ENCODE data around the gene DNAJB6. TPM values are rescaled to one million over a fixed set of nuclear protein-coding genes. Genes with fewer than 3 reads are reported as not detected.

Gene DNAJB6
- total and polyA plus RNA-seq, 12 donors: 38.4 to 195 (median 80.4) TPM

DNA sequence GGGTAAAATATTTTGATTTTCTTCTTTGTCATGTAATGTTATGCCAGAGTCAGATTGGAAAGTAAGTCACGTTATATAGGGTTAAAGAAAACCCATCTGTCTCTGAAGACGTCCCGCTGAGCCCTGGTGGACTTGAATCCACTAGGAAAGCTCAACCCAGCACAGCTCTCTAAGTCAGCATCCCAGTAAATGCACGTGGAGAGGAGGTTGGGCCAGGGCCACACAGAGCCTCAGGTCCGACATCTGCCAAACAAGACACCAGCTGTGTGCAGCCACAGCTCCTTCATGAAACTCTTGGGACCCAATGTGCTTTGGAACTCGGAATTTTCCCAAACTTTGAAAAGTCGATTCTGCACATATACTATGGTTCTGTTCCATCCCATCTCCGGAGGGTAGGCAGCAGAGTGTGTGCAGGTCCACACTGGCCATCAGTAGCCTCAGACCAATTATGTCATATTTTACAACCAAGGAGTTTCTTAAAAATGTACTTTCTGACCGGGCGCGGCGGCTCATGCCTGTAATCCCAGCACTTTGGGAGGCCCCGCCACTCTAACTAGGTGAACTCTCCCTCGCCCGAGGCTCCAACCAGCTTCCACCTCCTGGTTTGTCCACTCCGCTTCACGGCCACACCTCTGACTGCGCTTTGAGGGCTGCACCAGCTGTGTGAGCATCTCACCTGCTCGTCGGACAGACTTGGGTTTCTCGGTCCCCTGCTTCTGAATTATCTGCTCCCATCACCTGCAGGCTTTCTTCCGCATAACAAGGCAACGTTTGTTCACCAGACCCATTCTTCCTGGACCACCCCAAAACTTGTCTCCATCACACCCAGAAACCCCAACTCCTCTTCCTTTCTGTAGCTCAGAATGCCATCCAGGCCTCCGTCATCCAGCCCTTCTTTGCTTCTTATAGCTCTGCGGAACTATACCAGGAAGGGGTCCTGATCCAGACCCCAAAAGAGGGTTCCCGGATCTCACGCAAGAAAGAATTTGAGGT, 29.7 kb upstream of the DNAJB6 start:
- TF ChIP-seq, protein P1, sequence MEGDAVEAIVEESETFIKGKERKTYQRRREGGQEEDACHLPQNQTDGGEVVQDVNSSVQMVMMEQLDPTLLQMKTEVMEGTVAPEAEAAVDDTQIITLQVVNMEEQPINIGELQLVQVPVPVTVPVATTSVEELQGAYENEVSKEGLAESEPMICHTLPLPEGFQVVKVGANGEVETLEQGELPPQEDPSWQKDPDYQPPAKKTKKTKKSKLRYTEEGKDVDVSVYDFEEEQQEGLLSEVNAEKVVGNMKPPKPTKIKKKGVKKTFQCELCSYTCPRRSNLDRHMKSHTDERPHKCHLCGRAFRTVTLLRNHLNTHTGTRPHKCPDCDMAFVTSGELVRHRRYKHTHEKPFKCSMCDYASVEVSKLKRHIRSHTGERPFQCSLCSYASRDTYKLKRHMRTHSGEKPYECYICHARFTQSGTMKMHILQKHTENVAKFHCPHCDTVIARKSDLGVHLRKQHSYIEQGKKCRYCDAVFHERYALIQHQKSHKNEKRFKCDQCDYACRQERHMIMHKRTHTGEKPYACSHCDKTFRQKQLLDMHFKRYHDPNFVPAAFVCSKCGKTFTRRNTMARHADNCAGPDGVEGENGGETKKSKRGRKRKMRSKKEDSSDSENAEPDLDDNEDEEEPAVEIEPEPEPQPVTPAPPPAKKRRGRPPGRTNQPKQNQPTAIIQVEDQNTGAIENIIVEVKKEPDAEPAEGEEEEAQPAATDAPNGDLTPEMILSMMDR (IDR thresholded peaks at IDR 0.05): no peak
- no peak for TF ChIP-seq POLR2A (IDR thresholded peaks at IDR 0.05)
- Histone ChIP-seq H3K36me3 (replicated peaks in 1 of 2) (no peaks in the 10 kb centered on the region), H3K4me1 (replicated peaks in 1 of 2) (no peaks in the 10 kb centered on the region), H3K27me3 (no peaks in the 10 kb centered on the region), H3K4me3 (no peak overlapping the region), H3K9me3 (replicated peaks in 1 of 3) (no peaks in the 10 kb centered on the region), H3K27ac (no peak overlapping the region)
- WGBS, 4 donors: 82 to 86% (median 83%) methylated on average over 25 to 27 of the region's 27 CpGs
- DNase-seq: no peak
- intact Hi-C loops (cut with DNase I): no loop called here

DNA sequence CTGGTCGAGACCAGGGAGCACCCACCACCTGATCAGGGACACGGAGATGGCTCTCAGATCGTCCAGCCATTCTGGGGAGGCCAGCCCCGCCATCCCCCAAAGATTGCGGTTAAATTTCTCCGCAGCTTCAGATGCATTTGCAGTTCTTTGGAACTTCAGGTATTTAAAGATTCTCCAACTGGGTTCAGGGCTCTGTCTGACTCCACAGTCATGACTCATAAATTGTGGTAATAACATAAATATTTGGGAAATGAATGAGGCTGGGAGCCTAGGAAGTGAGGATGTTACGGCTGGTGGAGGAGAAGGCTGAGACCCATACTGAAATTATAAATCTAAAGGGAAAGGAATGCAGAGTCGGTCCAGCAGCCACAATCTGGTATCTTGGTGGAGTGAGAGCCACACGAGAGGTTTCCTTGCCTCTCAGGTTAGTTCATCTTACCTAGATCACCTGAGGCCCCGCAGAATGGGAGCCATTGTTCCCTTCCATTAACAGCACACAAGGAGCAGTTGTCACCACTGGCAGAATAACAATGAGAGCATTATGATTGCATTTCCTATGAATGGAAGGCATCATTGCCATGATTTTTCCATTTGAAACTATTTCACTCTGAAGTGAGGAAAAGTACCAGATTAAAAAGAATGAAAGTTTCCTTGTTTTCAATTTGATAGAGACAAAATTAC, 26.7 kb upstream of the DNAJB6 start:
- 68 to 74% (median 71%) methylated on average over 9 to 10 of the region's 10 CpGs for WGBS, 4 donors
- no peaks in the 10 kb centered on the region for H3K36me3 ChIP-seq (replicated peaks in 1 of 2)
- no peak overlapping the region for H3K27ac ChIP-seq
- H3K9me3 ChIP-seq (replicated peaks in 1 of 3): no peaks in the 10 kb centered on the region
- intact Hi-C loops (cut with DNase I): no loop called here
- no peak overlapping the region for H3K4me3 ChIP-seq
- no peaks in the 10 kb centered on the region for H3K27me3 ChIP-seq
- H3K4me1 ChIP-seq (replicated peaks in 1 of 2): no peaks in the 10 kb centered on the region
- TF ChIP-seq POLR2A (IDR thresholded peaks at IDR 0.05): no peak
- TF ChIP-seq, protein P1 (IDR thresholded peaks at IDR 0.05): no peak
- DNase-seq: no peak

DNA sequence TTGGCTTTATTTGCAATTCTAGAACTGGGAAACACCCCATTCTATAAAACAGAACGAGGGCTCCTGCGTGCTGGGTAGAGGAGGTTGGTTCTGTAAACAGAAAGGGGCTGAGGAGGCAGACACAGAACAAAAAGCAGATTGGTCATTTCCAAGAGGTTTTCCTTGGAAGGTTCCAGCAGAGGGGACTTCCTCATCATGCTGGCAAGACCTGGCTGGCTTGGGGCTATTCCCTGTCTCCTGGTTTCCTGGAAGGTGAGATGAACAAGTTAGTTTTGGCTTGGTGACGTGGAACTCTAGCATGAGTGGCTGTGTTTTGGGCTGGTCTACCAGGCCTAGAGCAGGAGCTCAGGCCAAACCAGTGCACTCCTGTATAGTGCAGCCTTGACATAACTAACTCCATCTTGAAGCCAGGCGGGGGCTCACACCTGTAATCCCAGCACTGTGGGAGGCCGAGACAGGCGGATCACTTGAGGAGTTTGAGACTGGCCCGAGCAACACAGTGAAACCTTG, 26.1 kb upstream of the DNAJB6 start:
- no peaks in the 10 kb centered on the region for H3K9me3 ChIP-seq (replicated peaks in 1 of 3)
- DNase-seq: no peak
- H3K4me3 ChIP-seq: no peak overlapping the region
- no peaks in the 10 kb centered on the region for H3K27me3 ChIP-seq
- intact Hi-C loops (cut with DNase I): no loop called here
- H3K36me3 ChIP-seq (replicated peaks in 1 of 2): no peaks in the 10 kb centered on the region
- WGBS, 4 donors: 57 to 85% (median 76%) methylated on average over 2 to 7 of the region's 7 CpGs
- TF ChIP-seq, protein P1 (IDR thresholded peaks at IDR 0.05): no peak
- no peak for TF ChIP-seq POLR2A (IDR thresholded peaks at IDR 0.05)
- no peak overlapping the region for H3K27ac ChIP-seq
- H3K4me1 ChIP-seq (replicated peaks in 1 of 2): no peaks in the 10 kb centered on the region

DNA sequence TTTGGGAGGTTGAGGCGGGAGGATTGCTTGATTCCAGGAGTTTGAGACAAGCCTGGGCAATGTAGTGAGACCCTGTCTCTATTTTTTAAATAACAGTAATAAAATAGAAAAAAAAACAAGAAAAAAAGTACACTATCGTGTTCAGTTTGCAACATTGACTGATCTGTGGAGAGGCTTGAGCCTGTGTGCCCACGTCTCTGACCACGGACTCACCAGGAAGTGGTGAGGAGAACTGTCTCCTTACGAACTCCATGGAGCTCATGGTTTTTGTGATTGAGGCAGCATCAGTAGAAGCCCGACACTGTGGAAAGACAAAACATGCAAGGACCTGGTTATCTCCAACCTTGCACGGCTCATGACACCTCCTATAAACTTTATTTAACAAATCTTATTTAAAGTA, 23.9 kb upstream of the DNAJB6 start:
- no peaks in the 10 kb centered on the region for H3K9me3 ChIP-seq (replicated peaks in 1 of 3)
- H3K4me3 ChIP-seq: no peak overlapping the region
- H3K36me3 ChIP-seq (replicated peaks in 1 of 2): no peaks in the 10 kb centered on the region
- H3K4me1 ChIP-seq (replicated peaks in 1 of 2): no peaks in the 10 kb centered on the region
- 73 to 89% (median 79%) methylated on average over 7 of the region's 7 CpGs for WGBS, 4 donors
- intact Hi-C loops (cut with DNase I): no loop called here
- no peak for TF ChIP-seq POLR2A (IDR thresholded peaks at IDR 0.05)
- TF ChIP-seq, protein P1 (IDR thresholded peaks at IDR 0.05): no peak
- no peaks in the 10 kb centered on the region for H3K27me3 ChIP-seq
- DNase-seq: no peak
- no peak overlapping the region for H3K27ac ChIP-seq
